Vagina (tissue), 2 donors: ENCODE measurements around the gene FRG2.

Experiments
- POLR2A ChIP-seq, 2 donors: fragments of 450-650 bp; IDR thresholded peaks; one replicate each; pipeline ENCODE4 v1.6.1; 2017; ENCODE audit warnings: antibody characterized with exemption in 2 of 2, mild to moderate bottlenecking in 2 of 2, moderate library complexity in 2 of 2
- POLR2AphosphoS5 ChIP-seq, 2 donors: sonication (generic); formaldehyde crosslinking; IDR thresholded peaks; one replicate each; pipeline ENCODE4 v1.9.0; 2017; ENCODE audit warnings: antibody characterized with exemption in 2 of 2, mild to moderate bottlenecking in 2 of 2, low read depth in 1 of 2; ENCODE audit not compliant: insufficient read depth in 1 of 2
- TF ChIP-seq, protein P1 (sequence below), 3 experiments: fragments of 450-650 bp in 2 of 3; fragments of 200-600 bp in 1 of 3; sonication (generic) in 1 of 3; IDR thresholded peaks; one replicate each; pipeline ENCODE4 v1.5.1; 2017 to 2019; ENCODE audit warnings: antibody characterized with exemption in 3 of 3, mild to moderate bottlenecking in 2 of 3, moderate library complexity in 2 of 3

- TF ChIP-seq, protein P1, sequence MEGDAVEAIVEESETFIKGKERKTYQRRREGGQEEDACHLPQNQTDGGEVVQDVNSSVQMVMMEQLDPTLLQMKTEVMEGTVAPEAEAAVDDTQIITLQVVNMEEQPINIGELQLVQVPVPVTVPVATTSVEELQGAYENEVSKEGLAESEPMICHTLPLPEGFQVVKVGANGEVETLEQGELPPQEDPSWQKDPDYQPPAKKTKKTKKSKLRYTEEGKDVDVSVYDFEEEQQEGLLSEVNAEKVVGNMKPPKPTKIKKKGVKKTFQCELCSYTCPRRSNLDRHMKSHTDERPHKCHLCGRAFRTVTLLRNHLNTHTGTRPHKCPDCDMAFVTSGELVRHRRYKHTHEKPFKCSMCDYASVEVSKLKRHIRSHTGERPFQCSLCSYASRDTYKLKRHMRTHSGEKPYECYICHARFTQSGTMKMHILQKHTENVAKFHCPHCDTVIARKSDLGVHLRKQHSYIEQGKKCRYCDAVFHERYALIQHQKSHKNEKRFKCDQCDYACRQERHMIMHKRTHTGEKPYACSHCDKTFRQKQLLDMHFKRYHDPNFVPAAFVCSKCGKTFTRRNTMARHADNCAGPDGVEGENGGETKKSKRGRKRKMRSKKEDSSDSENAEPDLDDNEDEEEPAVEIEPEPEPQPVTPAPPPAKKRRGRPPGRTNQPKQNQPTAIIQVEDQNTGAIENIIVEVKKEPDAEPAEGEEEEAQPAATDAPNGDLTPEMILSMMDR (IDR thresholded peaks at IDR 0.05), result no peak
- TF ChIP-seq POLR2AphosphoS5 (IDR thresholded peaks at IDR 0.05; ENCODE audit: insufficient read depth in 1 of 2, low read depth in 1 of 2) (no peak), POLR2A (IDR thresholded peaks at IDR 0.05) (no peak)
These were observed 6.0 kb downstream of the FRG2 start for GRCh38 chr4:190020790-190021717.
